ENCODE results near the gene PHLDB1.
A peak's percentile ranks its signal among the peaks of the same experiment; 100 is the strongest.
"Not testable (repeated sequence)": the region's sequence is repeated elsewhere in the genome, so short reads cannot be mapped to it uniquely, and the experiment has no call there.

Gene PHLDB1

DNA sequence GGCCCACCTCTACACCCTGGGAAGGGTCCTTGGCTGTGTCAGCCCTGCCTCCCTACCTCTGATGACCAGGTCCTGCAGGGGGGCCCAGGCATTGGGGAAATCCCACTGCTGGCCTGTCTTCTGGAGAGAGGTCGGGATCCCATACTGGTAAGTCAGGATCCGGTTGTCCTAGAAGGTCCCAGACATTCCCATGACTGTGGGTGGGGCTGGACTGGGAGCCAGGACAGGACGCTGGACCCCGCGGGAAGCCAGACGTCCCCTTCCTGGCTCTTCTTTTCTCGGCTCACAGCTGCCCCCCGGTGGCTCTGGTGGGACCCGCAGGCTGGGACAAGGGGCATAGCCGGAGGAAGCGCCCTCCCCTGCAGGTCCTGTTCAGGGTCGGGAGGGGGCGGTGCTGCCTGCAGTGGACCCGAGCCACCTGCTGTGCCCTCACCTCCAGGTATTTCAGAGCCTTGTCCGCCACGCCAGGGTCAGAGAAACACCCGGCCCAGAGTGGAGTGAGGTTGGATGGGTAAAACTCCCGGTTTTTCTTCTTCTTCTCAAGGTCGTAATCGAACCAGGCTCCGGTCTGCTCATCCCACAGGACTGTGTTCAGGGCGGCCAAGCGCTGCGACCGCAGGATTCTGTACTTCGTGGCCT is 52.0 kb downstream of the PHLDB1 start:
- peak; percentile 80 for DNase-seq (ENCODE audit: low spot score)

- DNase-seq (ENCODE audit: low spot score) = no peak
Observed at GRCh38 chr11:118659953-118660680, 52.7 kb downstream of the PHLDB1 start.

DNA sequence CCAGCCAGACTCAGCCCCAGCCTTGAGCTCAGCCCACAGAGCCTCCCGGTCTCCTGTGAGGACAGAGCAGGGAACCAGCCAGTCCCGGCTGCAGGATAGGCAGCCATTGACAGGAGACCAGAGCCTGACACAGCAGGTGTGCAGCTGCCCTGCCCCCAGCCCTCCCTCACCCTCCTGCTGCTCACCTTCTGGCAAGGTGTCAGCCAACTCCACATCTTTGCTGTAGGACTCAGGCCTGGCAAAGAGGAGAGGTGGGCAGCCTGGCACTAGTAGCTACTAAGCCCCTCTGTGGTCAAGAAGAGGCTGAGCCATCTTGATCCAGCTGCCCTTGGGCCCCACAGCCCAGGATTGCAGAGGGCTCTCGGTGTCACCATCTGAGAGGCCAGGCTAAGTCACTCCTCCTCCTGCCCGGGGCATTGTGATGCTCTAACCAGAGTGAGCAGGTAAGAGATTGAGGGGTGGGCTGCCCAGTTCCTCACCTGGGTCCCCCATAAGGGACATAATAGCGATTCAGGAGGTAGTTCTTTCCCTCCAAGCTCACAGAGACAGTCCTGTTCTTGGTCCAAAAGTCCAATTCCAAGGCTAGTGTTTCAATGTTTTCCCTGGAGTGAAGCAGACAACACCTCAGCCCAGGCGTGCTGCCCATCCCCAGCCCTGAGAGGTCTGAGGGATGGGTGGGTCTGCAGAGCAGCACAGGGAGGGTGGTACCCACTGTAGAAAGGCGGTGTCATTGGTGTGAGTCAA is 53.4 kb downstream of the PHLDB1 start:
- DNase-seq (ENCODE audit: low spot score) = no peak

DNA sequence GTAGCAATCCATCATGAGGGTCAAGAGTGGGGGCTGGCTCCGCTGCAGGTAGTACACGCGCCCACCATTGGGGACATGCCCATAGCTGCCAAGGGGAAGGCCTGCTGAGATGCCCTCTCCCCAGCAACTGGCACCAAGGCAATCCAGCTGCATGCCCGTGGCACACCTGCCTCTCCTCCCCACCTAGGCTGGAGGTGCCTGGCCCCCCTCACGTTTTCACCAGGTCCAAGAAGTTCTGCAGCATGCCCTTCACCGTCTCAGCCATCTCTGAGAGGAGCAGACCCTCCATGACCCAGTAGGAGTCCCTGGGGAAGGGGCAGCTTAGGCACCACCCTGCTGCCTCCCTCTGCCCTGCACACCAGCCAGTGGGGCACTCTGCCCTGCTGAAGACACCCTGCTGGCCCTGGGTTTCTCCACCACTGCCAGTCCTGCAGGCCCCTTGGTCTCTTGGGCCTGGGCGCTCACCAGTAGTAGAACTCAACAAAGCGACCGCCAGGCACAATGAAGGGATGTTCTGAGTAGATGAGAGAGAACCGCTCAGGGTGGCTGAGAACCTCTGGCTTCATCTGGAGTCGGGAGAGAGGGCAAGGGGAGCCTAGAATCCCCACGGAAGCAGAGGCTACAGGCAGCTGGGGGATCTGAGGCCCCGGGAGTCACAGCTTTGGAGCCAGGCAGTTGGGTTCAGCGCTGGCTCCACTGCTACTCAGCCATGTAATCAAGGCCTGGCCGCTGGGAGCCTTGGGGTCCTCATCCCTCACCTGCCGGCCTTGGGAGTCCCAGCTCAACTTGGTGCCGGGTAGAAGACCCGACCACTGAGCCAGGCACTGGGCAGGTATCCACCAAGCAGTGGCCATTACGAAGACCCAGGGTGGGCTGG is 54.2 kb downstream of the PHLDB1 start:
- DNase-seq (ENCODE audit: low spot score) = no peak

GRCh38 chr11:118662401-118663271 is 55.2 kb downstream of the PHLDB1 start:
- no peak for DNase-seq (ENCODE audit: low spot score)

DNA sequence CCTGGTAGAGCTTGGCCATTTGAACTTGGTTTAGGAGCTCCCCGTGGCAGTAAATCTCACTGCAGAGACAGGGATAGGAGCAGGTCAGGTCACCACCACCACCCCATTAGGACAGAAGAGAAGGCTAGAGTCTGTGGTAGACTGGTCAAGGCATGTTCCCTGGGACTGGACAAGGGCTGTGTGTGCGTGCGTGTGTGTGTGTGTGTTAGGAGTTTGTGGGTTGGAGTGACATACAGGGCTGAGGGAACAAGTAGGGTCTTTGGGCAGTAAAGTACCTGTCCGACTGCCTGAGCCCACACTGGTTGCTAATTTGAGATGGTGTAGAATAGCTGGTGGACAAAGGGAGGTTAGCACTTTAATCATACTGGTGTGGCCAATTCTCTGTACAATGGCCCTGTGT is 56.0 kb downstream of the PHLDB1 start:
- DNase-seq (ENCODE audit: low spot score) = no peak

- no peak for DNase-seq (ENCODE audit: low spot score)
Observed at GRCh38 chr11:118663902-118664301, 56.5 kb downstream of the PHLDB1 start.

GRCh38 chr11:118666371-118666770 is 59.0 kb downstream of the PHLDB1 start:
- DNase-seq (ENCODE audit: low spot score) = no peak

DNA sequence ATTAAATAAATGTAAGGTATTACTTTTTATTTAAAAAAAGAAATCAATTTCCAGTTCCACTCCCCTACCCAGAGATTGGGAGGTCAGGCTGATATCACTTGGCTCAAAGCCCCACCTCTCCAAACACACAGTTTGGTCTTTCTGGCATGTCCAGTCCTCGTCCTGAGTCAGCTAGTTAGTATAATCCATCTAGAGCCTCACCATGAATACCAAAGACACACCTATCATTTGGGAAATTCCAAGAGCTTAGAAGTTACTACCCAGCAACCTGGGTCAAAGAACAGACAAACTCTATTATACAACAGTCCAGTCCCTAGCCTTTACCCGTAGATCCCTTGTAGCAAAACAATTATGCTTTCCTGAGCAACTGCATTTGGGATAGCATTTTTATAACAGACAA is 62.6 kb downstream of the PHLDB1 start:
- no peak for DNase-seq (ENCODE audit: low spot score)

GRCh38 chr11:118671254-118671653 is 63.8 kb downstream of the PHLDB1 start:
- no peak for DNase-seq (ENCODE audit: low spot score)

DNA sequence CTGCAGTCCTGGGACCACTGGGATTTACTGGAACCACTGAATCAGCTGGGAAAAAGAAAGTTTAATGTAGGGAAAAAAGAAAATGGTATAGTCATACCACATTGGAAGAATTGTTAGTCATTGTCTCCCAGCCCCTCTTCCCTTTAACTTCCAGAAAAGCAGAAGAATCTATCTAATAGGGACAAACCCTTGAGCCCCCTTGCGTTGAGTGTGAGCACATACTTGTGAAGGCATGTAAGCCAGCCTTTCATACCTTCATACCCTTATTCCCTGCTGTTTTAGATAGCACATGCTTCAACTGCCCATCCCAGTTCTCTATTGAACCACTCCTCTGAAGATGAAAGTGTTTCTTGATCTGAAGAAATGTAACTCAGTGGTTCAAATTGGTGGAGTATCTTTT is 65.4 kb downstream of the PHLDB1 start:
- DNase-seq (ENCODE audit: low spot score) = no peak

GRCh38 chr11:118673361-118674081 is 66.1 kb downstream of the PHLDB1 start:
- no peak for DNase-seq (ENCODE audit: low spot score)

- no peak for DNase-seq (ENCODE audit: low spot score)
Observed at GRCh38 chr11:118674082-118674435, 66.6 kb downstream of the PHLDB1 start.

DNA sequence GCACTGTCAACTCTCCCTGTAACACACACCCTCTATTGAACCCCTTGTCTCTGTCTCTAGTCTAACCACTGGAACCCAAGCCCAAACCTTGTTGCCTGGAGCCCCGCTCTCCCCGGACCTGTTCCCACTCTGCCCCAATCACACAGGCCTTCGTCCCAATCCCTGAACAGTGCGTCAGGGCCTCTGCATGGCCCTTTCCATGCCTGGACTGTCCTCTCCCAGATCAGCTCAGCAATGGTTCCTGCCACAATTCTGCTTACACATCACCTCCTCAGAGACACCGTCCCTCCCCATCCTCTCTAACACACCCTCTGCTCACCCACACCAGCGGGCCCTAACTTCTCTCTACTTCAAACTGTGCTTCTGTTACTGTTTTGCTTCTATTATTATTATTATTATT is 70.6 kb downstream of the PHLDB1 start:
- no peak for DNase-seq (ENCODE audit: low spot score)

DNA sequence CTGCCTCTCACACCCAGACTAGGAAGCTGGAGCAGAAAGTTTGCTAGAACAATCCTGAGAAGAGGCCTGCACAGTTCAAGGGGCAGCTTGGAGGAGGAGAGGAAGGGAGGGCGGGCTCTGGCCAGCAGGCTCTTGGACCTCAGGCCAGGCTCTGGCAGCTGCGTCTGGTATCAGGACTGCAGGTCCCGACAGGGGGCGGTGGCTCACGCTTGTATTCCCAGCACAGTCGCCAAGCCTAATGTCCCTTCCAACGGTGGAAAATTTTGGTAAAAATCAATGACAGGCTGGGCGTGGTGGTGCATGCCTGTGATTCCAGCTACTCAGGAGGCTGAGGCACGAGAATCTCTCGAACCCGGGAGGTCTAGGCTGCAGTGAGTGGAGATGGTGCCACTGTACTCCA is 71.5 kb downstream of the PHLDB1 start:
- not testable (repeated sequence) for DNase-seq (ENCODE audit: low spot score)

DNA sequence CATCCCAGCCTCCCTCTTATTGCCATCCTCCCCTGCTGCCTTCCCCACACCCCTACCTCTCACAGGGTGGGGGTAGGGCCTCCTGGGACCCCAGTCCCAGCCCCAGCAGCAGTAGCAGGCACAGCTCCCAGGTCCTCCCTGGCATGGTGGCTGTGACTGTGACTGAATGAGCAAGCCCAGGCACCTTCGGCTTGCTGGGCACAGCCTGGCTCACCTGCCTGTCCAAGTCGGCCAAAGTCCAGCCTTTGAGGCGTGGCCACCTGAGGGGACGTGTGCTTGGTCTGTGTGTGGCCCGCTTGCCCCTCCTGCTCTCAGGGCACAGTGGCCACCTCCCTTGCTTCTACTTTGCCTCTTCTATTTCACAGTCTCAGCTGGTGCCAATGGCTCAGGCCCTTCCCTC is 72.1 kb downstream of the PHLDB1 start, which contains the start of gene TREH:
Gene TREH (minus strand): TSS at position 168 of the 400 bp plus-strand sequence. CDS start 23 bp downstream, at position 145.
- DNase-seq (ENCODE audit: low spot score) = no peak

DNA sequence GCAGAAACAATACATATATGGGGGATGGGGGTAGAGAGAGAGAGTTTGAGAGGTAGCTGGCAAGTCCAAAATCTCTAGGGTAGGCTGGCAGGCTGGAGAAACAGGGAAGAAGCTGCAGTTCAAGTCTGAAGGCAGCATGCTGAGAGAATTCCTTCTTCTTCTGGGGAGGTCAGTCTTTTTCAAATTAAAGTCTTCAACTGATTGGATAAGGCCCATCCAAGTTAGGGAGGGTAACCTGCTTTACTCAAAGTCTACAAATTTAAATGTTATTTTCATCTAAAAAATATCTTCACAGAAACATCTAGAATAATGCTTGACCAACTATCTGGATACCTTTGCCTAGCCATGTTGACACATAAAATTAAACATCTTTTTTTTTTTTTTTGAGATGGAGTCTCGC is 75.0 kb downstream of the PHLDB1 start:
- no peak for DNase-seq (ENCODE audit: low spot score)

GRCh38 chr11:118682939-118683338 is 75.5 kb downstream of the PHLDB1 start:
- not testable (repeated sequence) for DNase-seq (ENCODE audit: low spot score)

DNA sequence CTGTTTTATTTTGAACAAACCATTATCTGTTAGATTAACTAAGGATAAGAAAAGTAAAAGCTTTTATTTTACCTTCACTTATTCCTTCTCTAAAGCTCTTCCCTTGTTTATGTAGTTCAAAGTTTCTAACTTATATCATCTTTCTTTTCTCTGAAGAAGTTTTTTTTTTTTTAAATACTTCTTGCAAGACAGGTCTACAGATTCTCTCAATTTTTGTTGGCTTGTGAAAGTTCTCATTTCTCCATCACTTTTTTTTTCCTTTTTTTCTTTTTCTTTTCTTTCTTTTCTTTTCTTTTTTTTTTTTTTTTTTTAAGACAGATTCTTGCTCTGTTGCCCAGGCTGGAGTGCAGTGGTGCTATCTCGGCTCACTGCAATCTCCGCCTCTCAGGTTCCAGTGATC is 76.8 kb downstream of the PHLDB1 start:
- no peak for DNase-seq (ENCODE audit: low spot score)

DNA sequence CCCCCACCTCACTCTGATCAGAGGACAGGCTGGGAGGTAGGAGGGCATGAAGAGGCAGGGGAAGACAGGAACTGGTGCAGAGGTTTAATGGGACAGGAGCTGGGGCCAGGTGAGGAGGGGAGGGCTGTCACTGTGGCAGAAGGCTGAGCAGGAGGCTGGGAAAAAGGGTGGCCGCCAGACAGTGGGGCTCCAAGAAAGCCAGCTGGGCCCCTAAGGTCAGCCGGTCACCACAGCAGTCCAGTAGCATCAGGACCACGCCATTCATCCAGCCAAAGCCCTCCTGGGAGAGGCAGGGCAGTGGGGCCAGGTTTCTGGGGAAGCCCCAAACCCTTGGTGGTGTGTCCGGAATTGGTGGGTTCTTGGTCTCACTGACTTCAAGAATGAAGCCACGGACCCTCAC is 80.5 kb downstream of the PHLDB1 start:
- DNase-seq (ENCODE audit: low spot score) = no peak

All from CD4-positive, alpha-beta T cell treated with Interleukin-6 at 100 ng/mL for 8 hours (primary cell).